Right kidney (tissue), 1 donor: ENCODE measurements around the gene RNF220.
"Not testable (repeated sequence)": the region's sequence is repeated elsewhere in the genome, so short reads cannot be mapped to it uniquely, and the experiment has no call there.

Experiments
- DNase-seq: peaks from one replicate; pipeline ENCODE4 v3.0.0-alpha.2; 2016

RNF220 gene

GRCh38 chr1:44679468-44679867 is 274.4 kb downstream of the RNF220 start:
- no peak for DNase-seq

GRCh38 chr1:44681905-44682882 is 277.1 kb downstream of the RNF220 start:
- no peak for DNase-seq

GRCh38 chr1:44682883-44683265 is 277.8 kb downstream of the RNF220 start:
- no peak for DNase-seq

- no peak for DNase-seq
Measured at GRCh38 chr1:44684525-44684924, 279.5 kb downstream of the RNF220 start.

- no peak for DNase-seq
Measured at GRCh38 chr1:44685218-44685617, 280.2 kb downstream of the RNF220 start.

- no peak for DNase-seq
Measured at GRCh38 chr1:44685881-44686280, 280.8 kb downstream of the RNF220 start.

- DNase-seq, result no peak
Measured at GRCh38 chr1:44688760-44689446, 283.8 kb downstream of the RNF220 start.

- no peak for DNase-seq
Measured at GRCh38 chr1:44689447-44689765, 284.4 kb downstream of the RNF220 start.

- DNase-seq, result no peak
Measured at GRCh38 chr1:44693159-44693558, 288.1 kb downstream of the RNF220 start.

GRCh38 chr1:44693900-44694299 is 288.8 kb downstream of the RNF220 start:
- no peak for DNase-seq

- no peak for DNase-seq
Measured at GRCh38 chr1:44694863-44695478, 289.9 kb downstream of the RNF220 start.

- no peak for DNase-seq
Measured at GRCh38 chr1:44695671-44696070, 290.6 kb downstream of the RNF220 start.

GRCh38 chr1:44696101-44696500 is 291.0 kb downstream of the RNF220 start:
- no peak for DNase-seq

GRCh38 chr1:44696789-44697345 is 291.8 kb downstream of the RNF220 start:
- no peak for DNase-seq

- no peak for DNase-seq
Measured at GRCh38 chr1:44698138-44698537, 293.1 kb downstream of the RNF220 start.

- not testable (repeated sequence) for DNase-seq
Measured at GRCh38 chr1:44699375-44699774, 294.3 kb downstream of the RNF220 start.

GRCh38 chr1:44700573-44700972 is 295.5 kb downstream of the RNF220 start:
- no peak for DNase-seq

- DNase-seq, result no peak
Measured at GRCh38 chr1:44701141-44701573, 296.1 kb downstream of the RNF220 start.
